Activated CD8-positive, alpha-beta memory T cell treated with anti-CD3 and anti-CD28 coated beads, Interleukin-2, amount 10 ng/mL, durations not matched to agents 7 days and 5 days (primary cell): Measurements from ENCODE around the gene GABRR3. TPM values are rescaled to one million over a fixed set of nuclear protein-coding genes. Genes with fewer than 3 reads are reported as not detected.

Experiments
- ATAC-seq: fragments of 150-1000 bp; cut with Tn5 transposase; one replicate; pipeline ENCODE4 v1.10.0; 2021; ENCODE audit warnings: moderate library complexity
- CTCF ChIA-PET: fragments of 350-600 bp; sonication (Branson Sonifier 250); formaldehyde crosslinking; loops from one replicate; lab custom pipeline; 2021; ENCODE audit warnings: antibody characterized with exemption; lab: Charles Lee
- DNase-seq: peaks from one replicate; pipeline ENCODE4 v3.0.0-alpha.2; 2020
- H3K27ac Mint-ChIP-seq: one replicate; pipeline ENCODE4 v1.8.0; 2021; ENCODE audit warnings: mild to moderate bottlenecking, mixed read lengths
- H3K27me3 Mint-ChIP-seq: one replicate; pipeline ENCODE4 v1.8.0; 2021; ENCODE audit warnings: mixed read lengths
- H3K36me3 Mint-ChIP-seq: one replicate; pipeline ENCODE4 v1.8.0; 2021; ENCODE audit warnings: mild to moderate bottlenecking, mixed read lengths
- H3K4me1 Mint-ChIP-seq: one replicate; pipeline ENCODE4 v1.8.0; 2021; ENCODE audit warnings: mixed read lengths
- H3K4me3 Mint-ChIP-seq: one replicate; pipeline ENCODE4 v1.8.0; 2021; ENCODE audit warnings: mild to moderate bottlenecking, moderate library complexity, mixed read lengths
- H3K9me3 Mint-ChIP-seq: one replicate; pipeline ENCODE4 v1.8.0; 2022; ENCODE audit warnings: low read depth, mixed read lengths
- total RNA-seq, 2 experiments: library from RNA; stranded (reverse); gene quantifications; one replicate each; pipeline ENCODE4 v1.2.3, GENCODE V29; 2021

GABRR3 gene
- total RNA-seq, 2 experiments from 2014 or later: not detected

DNA sequence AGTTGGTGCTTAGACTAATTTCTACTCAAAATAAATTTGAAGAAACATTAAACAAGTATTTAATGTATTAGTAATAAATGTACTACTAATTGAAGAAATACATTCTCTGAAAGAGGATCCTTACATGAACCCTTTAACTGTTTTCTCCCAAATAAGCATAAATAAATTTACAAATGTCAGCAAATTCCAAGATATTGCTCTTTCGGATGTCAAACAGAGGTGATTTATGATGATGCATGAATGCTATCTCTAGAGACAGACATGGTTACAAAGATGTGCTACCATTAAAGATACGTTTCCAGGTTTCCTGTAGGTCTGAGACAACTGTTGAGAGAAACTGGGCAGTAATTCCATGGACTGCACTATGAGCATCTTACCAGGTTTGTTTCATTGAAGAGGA, 629 bp downstream of the GABRR3 start:
- H3K4me3 Mint-ChIP-seq: no peak overlapping the region

DNA sequence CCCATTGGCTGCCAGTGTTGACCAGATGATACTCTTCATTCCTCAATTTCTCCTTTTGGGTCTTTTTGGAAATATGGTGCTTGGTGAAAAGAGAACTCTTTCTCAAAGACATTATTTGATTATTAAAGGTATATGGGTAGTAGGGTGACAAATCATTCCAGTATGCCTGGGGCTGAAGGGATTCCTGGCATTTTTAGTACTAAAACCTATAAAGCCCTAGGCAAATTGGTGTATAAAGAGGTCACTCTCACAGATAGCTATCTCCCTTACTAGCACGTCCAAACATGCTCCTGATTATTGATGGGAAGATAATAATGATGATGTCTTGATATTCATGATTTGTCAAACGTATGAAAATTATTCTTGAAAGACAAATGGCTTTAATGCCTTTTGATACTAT, 1.1 kb downstream of the GABRR3 start:
- no peak for ATAC-seq
- Mint-ChIP-seq H3K4me3 (no peak overlapping the region), H3K4me1 (peaks cover 22% of the 10 kb centered on the region), H3K27me3 (peaks cover 7% of the 10 kb centered on the region), H3K36me3 (peaks cover 3% of the 10 kb centered on the region), H3K9me3 (no peaks in the 10 kb centered on the region), H3K27ac (no peak overlapping the region)
- DNase-seq: no peak
- CTCF ChIA-PET: interaction anchor here (1.3 kb wide), 1 partner anchor 11 kb away, joined by 6 read pairs; no protein-coding TSS in a partner anchor

More for the DNA sequence above, 629 bp downstream of the GABRR3 start:
- CTCF ChIA-PET: interaction anchor here (1.3 kb wide), 1 partner anchor 11 kb away, joined by 6 read pairs; no protein-coding TSS in a partner anchor
- Mint-ChIP-seq H3K36me3 (peaks cover 3% of the 10 kb centered on the region), H3K9me3 (no peaks in the 10 kb centered on the region), H3K27me3 (peaks cover 7% of the 10 kb centered on the region), H3K27ac (no peak overlapping the region), H3K4me1 (peaks cover 22% of the 10 kb centered on the region)
- ATAC-seq: no peak
- no peak for DNase-seq

DNA sequence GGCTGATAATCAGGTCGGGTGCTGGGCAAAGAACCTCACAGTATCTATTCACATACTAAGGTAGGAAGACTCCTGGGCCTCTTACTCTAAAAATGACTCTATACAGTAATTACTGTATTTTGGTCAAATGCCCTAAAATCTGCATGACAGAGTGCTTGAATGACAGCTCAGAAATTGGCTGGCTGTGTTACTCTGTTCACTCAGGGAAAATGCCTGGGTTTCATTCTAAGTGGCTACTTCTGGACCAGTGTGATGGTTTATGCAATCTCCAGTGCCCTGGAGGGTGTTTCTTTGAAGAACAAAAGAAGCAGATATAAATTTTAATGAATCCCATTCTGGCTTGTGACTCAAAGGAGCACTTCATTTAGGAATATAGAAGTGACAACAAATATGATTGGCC, 2.2 kb downstream of the GABRR3 start:
- Mint-ChIP-seq H3K4me1 (peaks cover 20% of the 10 kb centered on the region), H3K27ac (no peak overlapping the region), H3K27me3 (peaks cover 7% of the 10 kb centered on the region), H3K9me3 (no peaks in the 10 kb centered on the region), H3K36me3 (peaks cover 3% of the 10 kb centered on the region), H3K4me3 (no peak overlapping the region)
- DNase-seq (no peak), ATAC-seq (no peak)
- CTCF ChIA-PET: no interaction called here

DNA sequence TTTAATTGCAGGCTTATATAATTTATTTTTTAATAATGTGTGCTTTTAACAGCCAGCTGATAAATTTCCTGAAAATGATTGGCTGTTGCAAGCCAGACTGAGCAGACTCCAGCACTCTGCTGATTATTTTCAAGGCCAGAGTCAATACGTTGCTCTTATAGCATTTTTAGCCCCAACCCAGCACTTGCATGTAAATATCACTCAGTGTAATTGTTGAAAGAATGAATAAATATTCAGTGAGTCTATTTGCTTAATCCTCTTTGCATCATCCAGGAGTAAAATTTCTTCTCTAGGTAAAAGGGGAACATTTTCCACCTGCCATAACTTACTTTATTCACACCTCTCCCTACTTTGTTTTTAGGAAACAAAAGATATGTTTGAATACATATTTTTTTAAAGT, 2.9 kb downstream of the GABRR3 start:
- H3K27ac Mint-ChIP-seq: no peak overlapping the region
- DNase-seq: no peak

GRCh38 chr3:98029083-98029482, 6.0 kb downstream of the GABRR3 start:
- Mint-ChIP-seq H3K27ac (peak overlapping the region; percentile 75), H3K4me1 (peaks cover 22% of the 10 kb centered on the region), H3K36me3 (peaks cover 2% of the 10 kb centered on the region), H3K27me3 (peaks cover under 1% of the 10 kb centered on the region), H3K4me3 (peak overlapping the region; percentile 16), H3K9me3 (no peaks in the 10 kb centered on the region)
- CTCF ChIA-PET: no interaction called here
- DNase-seq (no peak), ATAC-seq (peak; percentile 45)

More for the DNA sequence above, 2.9 kb downstream of the GABRR3 start:
- H3K36me3 Mint-ChIP-seq: peaks cover 2% of the 10 kb centered on the region
- CTCF ChIA-PET: no interaction called here
- peaks cover 14% of the 10 kb centered on the region for H3K4me1 Mint-ChIP-seq
- no peak overlapping the region for H3K4me3 Mint-ChIP-seq
- H3K9me3 Mint-ChIP-seq: no peaks in the 10 kb centered on the region
- H3K27me3 Mint-ChIP-seq: peaks cover 7% of the 10 kb centered on the region
- no peak for ATAC-seq

DNA sequence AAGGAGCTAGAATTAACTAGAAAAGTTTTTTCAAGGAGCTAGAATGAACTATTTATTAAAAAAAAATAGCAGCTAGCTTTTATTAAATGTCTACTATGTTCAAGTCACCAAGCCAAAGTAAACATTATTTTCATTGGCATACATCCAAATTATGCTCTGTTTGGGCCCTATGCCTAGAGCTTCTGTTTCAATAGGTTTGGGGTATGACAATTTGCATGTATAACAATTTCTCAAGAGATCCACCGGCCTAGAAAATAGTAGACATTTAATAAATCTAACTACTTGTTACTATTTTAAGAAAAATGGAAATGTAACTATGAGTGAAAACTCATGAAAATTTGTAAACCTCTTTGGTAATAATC, 8.0 kb downstream of the GABRR3 start:
- no peaks in the 10 kb centered on the region for H3K27me3 Mint-ChIP-seq
- no peaks in the 10 kb centered on the region for H3K9me3 Mint-ChIP-seq
- H3K4me1 Mint-ChIP-seq: peaks cover 29% of the 10 kb centered on the region
- CTCF ChIA-PET: interaction anchor here (0.8 to 2.2 kb wide), 7 partner anchors 9 to 302 kb away, joined by 3 to 7 read pairs (median 4); no protein-coding TSS in a partner anchor
- H3K4me3 Mint-ChIP-seq: no peak overlapping the region
- ATAC-seq: no peak
- H3K27ac Mint-ChIP-seq: no peak overlapping the region
- H3K36me3 Mint-ChIP-seq: peaks cover 2% of the 10 kb centered on the region
- no peak for DNase-seq

DNA sequence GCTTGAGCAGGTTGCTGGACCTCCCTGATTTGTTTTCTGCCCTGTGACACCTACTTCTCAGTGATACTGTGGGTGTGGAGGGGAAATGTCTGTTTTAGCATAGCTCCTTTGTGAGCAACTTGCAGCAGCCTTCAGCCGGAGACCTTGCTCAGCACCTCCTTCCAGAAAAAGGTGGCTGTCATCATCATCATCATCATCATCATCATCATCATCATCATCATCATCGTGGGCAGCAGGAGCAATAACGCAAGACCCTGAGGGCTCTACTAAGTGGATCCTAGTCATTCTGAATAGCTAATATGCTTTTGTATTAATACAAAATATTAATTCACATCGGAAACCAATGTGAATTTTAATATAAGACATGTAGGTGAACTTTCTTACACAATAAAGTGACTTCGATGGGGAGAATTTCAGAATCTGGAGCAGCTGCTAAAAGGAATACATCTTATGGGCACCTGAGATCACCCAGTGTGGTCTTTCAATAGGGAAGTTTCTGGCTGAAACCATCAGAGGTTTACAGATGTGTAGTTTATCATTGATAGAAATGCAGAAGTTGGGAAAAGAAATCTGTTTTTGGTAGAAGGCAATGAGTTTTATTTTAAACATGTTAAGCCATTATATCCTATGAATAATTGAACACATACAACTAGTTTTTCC, 8.6 kb downstream of the GABRR3 start:
- Mint-ChIP-seq H3K4me3 (no peak overlapping the region), H3K27me3 (no peaks in the 10 kb centered on the region), H3K27ac (no peak overlapping the region), H3K9me3 (no peaks in the 10 kb centered on the region), H3K36me3 (peaks cover 2% of the 10 kb centered on the region), H3K4me1 (peaks cover 29% of the 10 kb centered on the region)
- no peak for DNase-seq
- no peak for ATAC-seq
- CTCF ChIA-PET: interaction anchor here (0.8 to 2.2 kb wide), 9 partner anchors 10 to 303 kb away, joined by 3 to 7 read pairs (median 5); no protein-coding TSS in a partner anchor

DNA sequence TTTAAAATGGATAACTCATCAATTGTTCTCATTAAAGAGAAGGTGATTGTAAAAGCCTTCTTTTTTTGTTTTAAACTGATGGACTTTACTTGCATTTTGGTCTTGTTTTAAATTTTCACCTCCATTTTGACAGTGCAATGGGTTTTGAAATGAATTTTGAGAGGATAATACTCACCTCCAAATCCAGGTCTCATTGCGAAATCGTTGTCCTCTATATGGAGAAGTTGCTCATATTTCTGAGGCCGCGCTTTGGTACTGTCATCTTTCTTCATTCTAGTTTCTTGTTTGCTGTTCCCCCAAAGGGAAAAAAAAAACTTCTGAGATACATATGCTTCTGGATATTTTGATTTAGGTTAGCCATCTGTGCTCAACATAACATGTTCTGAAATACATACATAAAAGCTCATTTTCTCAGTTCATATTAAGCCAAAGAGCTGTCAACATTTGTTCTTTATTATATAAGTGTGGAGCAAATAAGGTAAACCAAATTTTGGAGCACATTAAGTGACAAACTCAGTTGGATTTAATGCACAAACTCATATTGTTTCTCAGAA, 9.6 kb downstream of the GABRR3 start:
- no peak for DNase-seq
- no peak overlapping the region for H3K27ac Mint-ChIP-seq
- no peak for ATAC-seq
- no peaks in the 10 kb centered on the region for H3K36me3 Mint-ChIP-seq
- H3K9me3 Mint-ChIP-seq: no peaks in the 10 kb centered on the region
- peaks cover 29% of the 10 kb centered on the region for H3K4me1 Mint-ChIP-seq
- H3K4me3 Mint-ChIP-seq: no peak overlapping the region
- CTCF ChIA-PET: interaction anchor here (1.2 to 5.4 kb wide), 7 partner anchors 12 to 304 kb away, joined by 4 to 49 read pairs (median 6); no protein-coding TSS in a partner anchor
- no peaks in the 10 kb centered on the region for H3K27me3 Mint-ChIP-seq

- DNase-seq (peak; percentile 93), ATAC-seq (peak; percentile 89)
- Mint-ChIP-seq H3K27ac (peak overlapping the region; percentile 2), H3K4me3 (no peak overlapping the region), H3K27me3 (no peaks in the 10 kb centered on the region), H3K36me3 (no peaks in the 10 kb centered on the region), H3K4me1 (peaks cover 15% of the 10 kb centered on the region), H3K9me3 (no peaks in the 10 kb centered on the region)
- CTCF ChIA-PET: interaction anchor here (0.5 to 5.4 kb wide), 35 partner anchors 11 to 328 kb away, joined by 3 to 49 read pairs (median 6); partner anchors contain the start of genes ARL6 and CRYBG3
These were observed 11.9 kb downstream of the GABRR3 start for GRCh38 chr3:98022978-98023820.

DNA sequence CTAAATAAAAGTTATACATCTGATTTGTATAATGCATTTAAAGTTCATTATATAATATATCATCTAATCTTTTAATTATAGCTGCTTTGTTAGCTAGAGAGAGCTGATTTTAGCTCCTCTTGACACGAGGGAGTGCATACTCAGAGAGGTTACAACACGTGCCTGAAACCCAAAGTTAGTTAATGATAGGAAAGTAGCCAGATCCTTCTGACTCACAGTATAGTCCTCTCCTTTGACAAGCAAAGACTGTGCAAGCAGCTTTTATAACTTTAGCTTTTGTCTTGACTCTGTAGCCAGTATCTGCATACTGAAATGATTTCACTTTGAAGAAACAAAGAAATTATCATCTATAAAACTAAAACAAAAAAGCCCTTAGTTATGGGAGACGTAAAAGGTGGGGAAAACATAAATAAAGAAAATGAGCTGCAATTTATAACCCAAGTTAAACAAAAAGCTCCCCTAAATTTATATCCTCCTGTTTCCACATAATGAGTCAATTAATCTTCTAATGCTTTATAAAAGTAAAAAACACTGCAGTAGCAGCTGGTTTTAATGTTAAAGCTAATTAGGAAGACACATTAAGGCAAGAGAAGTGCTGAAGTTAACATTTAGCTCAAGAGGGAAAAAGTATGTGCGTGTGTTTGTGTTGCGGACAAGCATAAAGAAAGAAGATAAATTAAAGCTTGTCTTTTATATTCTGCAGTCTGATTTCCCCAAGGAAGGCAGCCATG, 13.1 kb downstream of the GABRR3 start:
- Mint-ChIP-seq H3K27ac (no peak overlapping the region), H3K36me3 (no peaks in the 10 kb centered on the region), H3K4me3 (no peak overlapping the region), H3K4me1 (peaks cover 15% of the 10 kb centered on the region), H3K27me3 (no peaks in the 10 kb centered on the region), H3K9me3 (no peaks in the 10 kb centered on the region)
- DNase-seq: no peak
- ATAC-seq: no peak
- CTCF ChIA-PET: interaction anchor here (0.6 to 5.4 kb wide), 23 partner anchors 9 to 326 kb away, joined by 3 to 49 read pairs (median 4); partner anchors contain the start of gene CRYBG3

- DNase-seq (no peak), ATAC-seq (no peak)
- H3K4me1 Mint-ChIP-seq: peaks cover 14% of the 10 kb centered on the region
- no peaks in the 10 kb centered on the region for H3K27me3 Mint-ChIP-seq
- no peak overlapping the region for H3K27ac Mint-ChIP-seq
- H3K9me3 Mint-ChIP-seq: no peaks in the 10 kb centered on the region
- no peak overlapping the region for H3K4me3 Mint-ChIP-seq
- H3K36me3 Mint-ChIP-seq: peaks cover 1% of the 10 kb centered on the region
- CTCF ChIA-PET: interaction anchor here (0.6 to 5.4 kb wide), 11 partner anchors 8 to 1590 kb away, joined by 3 to 49 read pairs (median 4); no protein-coding TSS in a partner anchor
These were observed 14.7 kb downstream of the GABRR3 start for GRCh38 chr3:98020412-98020811.

DNA sequence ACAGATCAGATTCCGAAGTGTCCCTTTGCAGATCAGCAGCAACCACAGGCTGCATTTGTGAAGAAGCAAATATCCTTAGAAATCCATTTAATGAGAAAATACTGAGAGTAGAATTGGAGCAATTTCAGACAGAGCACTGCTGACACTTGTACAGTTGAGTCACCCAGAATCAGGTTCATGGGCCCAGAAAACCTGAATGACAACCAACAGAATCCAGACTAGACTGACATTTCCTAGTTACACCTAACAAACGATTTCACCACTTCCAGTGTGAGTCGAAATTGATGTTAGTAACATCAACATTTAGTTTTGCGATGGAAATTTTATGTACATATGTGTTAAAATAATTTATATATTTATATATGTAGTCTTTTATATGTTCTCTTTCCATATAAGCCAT, 16.8 kb downstream of the GABRR3 start:
- no peaks in the 10 kb centered on the region for H3K27me3 Mint-ChIP-seq
- CTCF ChIA-PET: interaction anchor here (1.5 kb wide), 1 partner anchor 50 kb away, joined by 3 read pairs; no protein-coding TSS in a partner anchor
- H3K4me1 Mint-ChIP-seq: peaks cover 7% of the 10 kb centered on the region
- no peak overlapping the region for H3K4me3 Mint-ChIP-seq
- ATAC-seq (no peak), DNase-seq (no peak)
- no peak overlapping the region for H3K27ac Mint-ChIP-seq
- H3K9me3 Mint-ChIP-seq: no peaks in the 10 kb centered on the region
- H3K36me3 Mint-ChIP-seq: peaks cover 3% of the 10 kb centered on the region
